WTC11 (cell line): ENCODE data around the gene MECP2. TPM values are rescaled to one million over a fixed set of nuclear protein-coding genes. Genes with fewer than 3 reads are reported as not detected.

Source experiments
- ATAC-seq: fragments of 200-7000 bp; cut with Tn5 transposase; 2 replicates; pipeline ENCODE4 v1.10.0; 2021; ENCODE audit warnings: mild to moderate bottlenecking, moderate library complexity
- CTCF ChIA-PET: fragments of 300-600 bp; sonication (Branson Sonifier 250); formaldehyde crosslinking; loops from one replicate; lab custom pipeline; 2021; ENCODE audit warnings: antibody characterized with exemption; lab: Charles Lee
- POLR2A ChIA-PET: fragments of 350-600 bp; sonication (Branson Sonifier 250); formaldehyde crosslinking; loops from one replicate; lab custom pipeline; 2021; ENCODE audit warnings: antibody characterized with exemption; lab: Charles Lee
- DNase-seq: peaks from one replicate; pipeline ENCODE4 v3.0.0; 2021; ENCODE audit warnings: low spot score
- H3K27ac Mint-ChIP-seq: 2 replicates; pipeline ENCODE4 v1.8.0; 2021; ENCODE audit warnings: mixed read lengths
- H3K27me3 Mint-ChIP-seq: 2 replicates; pipeline ENCODE4 v1.8.0; 2021; ENCODE audit warnings: low read depth, mild to moderate bottlenecking, moderate library complexity, mixed read lengths
- H3K36me3 Mint-ChIP-seq: 2 replicates; pipeline ENCODE4 v1.8.0; 2021; ENCODE audit warnings: mixed read lengths
- H3K4me1 Mint-ChIP-seq: 2 replicates; pipeline ENCODE4 v1.8.0; 2022; ENCODE audit warnings: mixed read lengths
- H3K4me3 Mint-ChIP-seq: 2 replicates; pipeline ENCODE4 v1.8.0; 2021; ENCODE audit warnings: mild to moderate bottlenecking, moderate library complexity, mixed read lengths
- H3K9me3 Mint-ChIP-seq: 2 replicates; pipeline ENCODE4 v1.8.0; 2021; ENCODE audit warnings: mixed read lengths
- ATF1 ChIP-seq: sonication (generic); formaldehyde crosslinking; IDR thresholded peaks from 2 replicates; pipeline ENCODE4 v1.8.1; 2023; ENCODE audit warnings: mild to moderate bottlenecking, moderate library complexity, missing genetic modification reagents
- E2F1 ChIP-seq: sonication (generic); formaldehyde crosslinking; IDR thresholded peaks from 2 replicates; pipeline ENCODE4 v1.8.0; 2022; ENCODE audit warnings: mild to moderate bottlenecking, missing genetic modification reagents
- E2F4 ChIP-seq: sonication (generic); formaldehyde crosslinking; IDR thresholded peaks from 2 replicates; pipeline ENCODE4 v1.8.1; 2022; ENCODE audit warnings: low read depth, mild to moderate bottlenecking, moderate library complexity, missing genetic modification reagents, borderline replicate concordance
- E2F5 ChIP-seq: sonication (generic); formaldehyde crosslinking; IDR thresholded peaks from 2 replicates; pipeline ENCODE4 v1.8.1; 2022; ENCODE audit warnings: mild to moderate bottlenecking, moderate library complexity, missing genetic modification reagents
- ERG ChIP-seq: fragments of 250-450 bp; sonication (Bioruptor Pico); IDR thresholded peaks from 2 replicates; pipeline ENCODE4 v1.8.0; 2021; ENCODE audit warnings: mild to moderate bottlenecking
- ESRRA ChIP-seq: sonication (generic); formaldehyde crosslinking; IDR thresholded peaks from 2 replicates; pipeline ENCODE4 v1.8.1; 2022; ENCODE audit warnings: mild to moderate bottlenecking, missing genetic modification reagents, borderline replicate concordance
- GABPB1 ChIP-seq: sonication (generic); formaldehyde crosslinking; IDR thresholded peaks from 2 replicates; pipeline ENCODE4 v1.8.1; 2023; ENCODE audit warnings: mild to moderate bottlenecking, missing genetic modification reagents
- IRF1 ChIP-seq: sonication (generic); formaldehyde crosslinking; IDR thresholded peaks from 2 replicates; pipeline ENCODE4 v1.8.0; 2023; ENCODE audit warnings: missing genetic modification reagents
- IRF2 ChIP-seq: sonication (generic); formaldehyde crosslinking; IDR thresholded peaks from 2 replicates; pipeline ENCODE4 v1.8.0; 2022; ENCODE audit warnings: low read depth, missing genetic modification reagents, borderline replicate concordance
- JUN ChIP-seq: sonication (generic); formaldehyde crosslinking; IDR thresholded peaks from 2 replicates; pipeline ENCODE4 v1.8.0; 2023; ENCODE audit warnings: mild to moderate bottlenecking, missing genetic modification reagents
- NFE2L1 ChIP-seq: sonication (generic); formaldehyde crosslinking; IDR thresholded peaks from 2 replicates; pipeline ENCODE4 v1.8.1; 2023; ENCODE audit warnings: missing genetic modification reagents
- NFYB ChIP-seq: sonication (generic); formaldehyde crosslinking; conservative IDR thresholded peaks from 2 replicates; pipeline ENCODE4 v1.8.0; 2022; ENCODE audit warnings: low read depth, missing genetic modification reagents
- OVOL2 ChIP-seq: fragments of 250-450 bp; sonication (Bioruptor Pico); IDR thresholded peaks from 2 replicates; pipeline ENCODE4 v1.9.0; 2021; ENCODE audit warnings: mild to moderate bottlenecking, borderline replicate concordance
- TCF7 ChIP-seq: sonication (generic); formaldehyde crosslinking; IDR thresholded peaks from 2 replicates; pipeline ENCODE4 v1.8.0; 2022; ENCODE audit warnings: mild to moderate bottlenecking, low read depth, missing genetic modification reagents, moderate library complexity
- TEAD1 ChIP-seq: sonication (generic); formaldehyde crosslinking; IDR thresholded peaks from 2 replicates; pipeline ENCODE4 v1.8.0; 2022; ENCODE audit warnings: mild to moderate bottlenecking, missing genetic modification reagents
- ZBTB43 ChIP-seq: sonication (generic); formaldehyde crosslinking; IDR thresholded peaks from 2 replicates; pipeline ENCODE4 v1.8.1; 2023; ENCODE audit warnings: mild to moderate bottlenecking, missing genetic modification reagents
- ZMAT4 ChIP-seq: fragments of 250-450 bp; sonication (Bioruptor Pico); IDR thresholded peaks from 2 replicates; pipeline ENCODE4 v1.9.0; 2021; ENCODE audit warnings: mild to moderate bottlenecking
- ZNF281 ChIP-seq: sonication (generic); formaldehyde crosslinking; IDR thresholded peaks from 2 replicates; pipeline ENCODE4 v1.8.0; 2023; ENCODE audit warnings: mild to moderate bottlenecking, missing genetic modification reagents
- ZNF423 ChIP-seq: fragments of 250-450 bp; sonication (Bioruptor Pico); IDR thresholded peaks from 2 replicates; pipeline ENCODE4 v2.1.2; 2022; ENCODE audit warnings: mild to moderate bottlenecking, moderate library complexity
- ZNF425 ChIP-seq: fragments of 250-450 bp; sonication (Bioruptor Pico); conservative IDR thresholded peaks from 2 replicates; pipeline ENCODE4 v1.9.0; 2021; ENCODE audit warnings: mild to moderate bottlenecking
- total RNA-seq: library from RNA; stranded (reverse); gene quantifications from 3 replicates; pipeline ENCODE4 v1.2.3, GENCODE V29; 2021

The MECP2 gene
- total RNA-seq, 1 experiment from 2014 or later: 28.7 TPM

- TF ChIP-seq ZBTB43: no peak
- TF ChIP-seq ZMAT4 (CRISPR knock-in tag): no peak
- no peak for TF ChIP-seq IRF2 (CRISPR knock-in tag)
Measured at GRCh38 chrX:154094833-154095232, 2.7 kb downstream of the MECP2 start (continued).

GRCh38 chrX:154093965-154094364 is 3.6 kb downstream of the MECP2 start:
- Mint-ChIP-seq H3K4me1 (peaks cover 59% of the 10 kb centered on the region), H3K36me3 (peaks cover 10% of the 10 kb centered on the region), H3K4me3 (peak overlapping the region; percentile 80), H3K27ac (peak overlapping the region; percentile 95), H3K9me3 (no peaks in the 10 kb centered on the region), H3K27me3 (no peaks in the 10 kb centered on the region)
- DNase-seq (no peak), ATAC-seq (no peak)
- TF ChIP-seq NFE2L1 (CRISPR knock-in tag) (no peak), TEAD1 (CRISPR knock-in tag) (no peak), ATF1 (no peak), ZNF281 (no peak), E2F5 (CRISPR knock-in tag) (no peak), OVOL2 (CRISPR knock-in tag) (no peak), ESRRA (CRISPR knock-in tag) (no peak), ERG (CRISPR knock-in tag) (no peak), TCF7 (CRISPR knock-in tag) (no peak), JUN (CRISPR knock-in tag) (no peak), IRF1 (CRISPR knock-in tag) (no peak), E2F1 (no peak), E2F4 (CRISPR knock-in tag) (no peak), NFYB (CRISPR knock-in tag) (no peak), ZNF423 (CRISPR knock-in tag) (no peak), GABPB1 (CRISPR knock-in tag) (no peak), ZMAT4 (CRISPR knock-in tag) (no peak), ZNF425 (no peak)
- CTCF ChIA-PET: interaction anchor here (1.3 to 2.0 kb wide), 3 partner anchors 43 to 214 kb away, joined by 3 to 8 read pairs (median 3); no protein-coding TSS in a partner anchor
- POLR2A ChIA-PET: no interaction called here
